22Rv1 (cell line): ENCODE results near the gene SPSB1.

Experiments
- CTCF ChIP-seq: fragments of 450-650 bp; IDR thresholded peaks from 2 replicates; pipeline ENCODE4 v1.5.1; 2017; ENCODE audit warnings: mild to moderate bottlenecking
- ZFX ChIP-seq: fragments of 450-650 bp; IDR thresholded peaks from 2 replicates; pipeline ENCODE4 v1.6.1; 2017; ENCODE audit warnings: antibody characterized with exemption, borderline replicate concordance

- TF ChIP-seq CTCF (no peak), ZFX (no peak)
These were observed 35.5 kb downstream of the SPSB1 start for GRCh38 chr1:9328201-9328600.
